GM20431 (cell line): Measurements from ENCODE around the gene ZBTB7C.

Experiments
- in situ Hi-C: fragments of 300-500 bp; cut with MseI, MboI; formaldehyde crosslinking; loops from one replicate; pipeline ENCODE4 v1.15.0; 2020; ENCODE audit warnings: low sequenced_read_pairs; ENCODE audit not compliant: unreplicated experiment

ZBTB7C gene

GRCh38 chr18:48182779-48183178 is 226.4 kb downstream of the ZBTB7C start:
- in situ Hi-C loops, result no loop called here

GRCh38 chr18:48181857-48182256 is 227.3 kb downstream of the ZBTB7C start:
- in situ Hi-C loops, result no loop called here

- in situ Hi-C loops, result no loop called here
Observed at GRCh38 chr18:48181087-48181823, 227.9 kb downstream of the ZBTB7C start.

GRCh38 chr18:48179666-48180065 is 229.5 kb downstream of the ZBTB7C start:
- in situ Hi-C loops, result no loop called here

- in situ Hi-C loops, result no loop called here
Observed at GRCh38 chr18:48179001-48179400, 230.2 kb downstream of the ZBTB7C start.

GRCh38 chr18:48176909-48177308 is 232.3 kb downstream of the ZBTB7C start:
- in situ Hi-C loops, result no loop called here

- in situ Hi-C loops, result no loop called here
Observed at GRCh38 chr18:48173557-48173956, 235.6 kb downstream of the ZBTB7C start.

GRCh38 chr18:48172226-48173006 is 236.8 kb downstream of the ZBTB7C start:
- in situ Hi-C loops, result no loop called here

GRCh38 chr18:48171490-48172188 is 237.5 kb downstream of the ZBTB7C start:
- in situ Hi-C loops, result no loop called here

- in situ Hi-C loops, result no loop called here
Observed at GRCh38 chr18:48170651-48171050, 238.5 kb downstream of the ZBTB7C start.

GRCh38 chr18:48168861-48169260 is 240.3 kb downstream of the ZBTB7C start:
- in situ Hi-C loops, result no loop called here

GRCh38 chr18:48167897-48168253 is 241.3 kb downstream of the ZBTB7C start:
- in situ Hi-C loops, result no loop called here

GRCh38 chr18:48166336-48166875 is 242.8 kb downstream of the ZBTB7C start:
- in situ Hi-C loops, result no loop called here

- in situ Hi-C loops, result no loop called here
Observed at GRCh38 chr18:48165111-48165866, 243.9 kb downstream of the ZBTB7C start.

- in situ Hi-C loops, result no loop called here
Observed at GRCh38 chr18:48164701-48165100, 244.5 kb downstream of the ZBTB7C start.

GRCh38 chr18:48164116-48164515 is 245.1 kb downstream of the ZBTB7C start:
- in situ Hi-C loops, result no loop called here

GRCh38 chr18:48163738-48164115 is 245.5 kb downstream of the ZBTB7C start:
- in situ Hi-C loops, result no loop called here

- in situ Hi-C loops, result no loop called here
Observed at GRCh38 chr18:48162956-48163737, 246.0 kb downstream of the ZBTB7C start.
